GM12891 (cell line): Measurements from ENCODE around the gene PHF20.

Experiments
- POLR2A ChIP-seq: IDR thresholded peaks from 2 replicates; pipeline ENCODE4 v1.6.1; 2011; ENCODE audit warnings: low read depth, low read length, control low read depth
- POLR2AphosphoS5 ChIP-seq: IDR thresholded peaks from 2 replicates; pipeline ENCODE4 v1.6.1; 2011; ENCODE audit warnings: low read depth, low read length, control low read depth
- SPI1 ChIP-seq: IDR thresholded peaks from 2 replicates; pipeline ENCODE4 v1.6.1; 2011; ENCODE audit warnings: low read depth, low read length, control low read depth

DNA sequence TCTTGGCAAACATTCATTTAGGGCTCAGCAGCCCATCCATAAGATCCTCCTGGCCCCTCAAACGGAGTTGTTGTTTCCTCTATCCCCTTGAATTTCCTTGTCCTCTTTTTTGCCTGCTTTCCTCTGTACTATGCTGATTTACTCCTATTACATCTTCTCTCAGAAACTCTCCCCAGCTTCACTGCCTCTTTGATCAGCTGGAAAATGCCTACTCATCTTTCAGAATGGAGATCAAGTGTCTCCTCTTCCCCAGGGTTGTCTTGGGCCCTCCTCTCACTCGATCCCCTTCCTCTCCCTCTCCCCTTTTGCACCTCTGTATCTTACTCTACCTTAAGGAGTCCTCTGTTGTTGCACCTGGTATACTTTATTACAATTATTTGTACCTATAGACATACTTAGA is 60.2 kb downstream of the PHF20 start:
- TF ChIP-seq POLR2A (no peak), POLR2AphosphoS5 (no peak), SPI1 (no peak)
